Measurements from ENCODE around the gene ELK1. TPM values are rescaled to one million over a fixed set of nuclear protein-coding genes. Genes with fewer than 3 reads are reported as not detected.
"Not testable (repeated sequence)": the region's sequence is repeated elsewhere in the genome, so short reads cannot be mapped to it uniquely, and the experiment has no call there.

ELK1 gene
- total RNA-seq, 1 experiment from 2014 or later = 43.9 TPM

DNA sequence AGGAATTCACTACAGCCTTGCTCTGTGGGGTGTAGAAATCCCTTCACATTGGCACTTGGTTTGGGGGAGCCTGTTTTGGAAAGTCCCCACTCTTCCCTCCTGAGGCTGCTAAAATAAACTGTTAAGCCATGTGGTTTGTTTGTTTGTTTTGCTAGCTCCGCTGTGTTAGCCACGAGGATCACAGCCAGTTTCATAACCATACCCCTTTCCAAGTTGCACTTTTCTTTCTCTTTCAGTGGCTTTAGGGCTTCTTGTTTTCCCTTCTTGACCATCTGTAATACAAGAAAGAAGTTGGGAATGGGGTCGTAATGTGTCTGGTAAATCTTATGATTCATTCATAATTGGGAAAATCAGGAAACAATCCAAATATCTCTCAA is 33.5 kb upstream of the ELK1 start:
- Mint-ChIP-seq H3K4me1 (ENCODE audit: low read depth, unreplicated experiment) (no peaks in the 10 kb centered on the region), H3K36me3 (ENCODE audit: insufficient read depth, unreplicated experiment) (no peaks in the 10 kb centered on the region), H3K27me3 (ENCODE audit: unreplicated experiment) (peaks cover 85% of the 10 kb centered on the region), H3K27ac (ENCODE audit: unreplicated experiment) (no peak overlapping the region), H3K4me3 (ENCODE audit: low read depth, unreplicated experiment) (no peak overlapping the region), H3K9me3 (ENCODE audit: low read depth, unreplicated experiment) (no peaks in the 10 kb centered on the region)
- DNase-seq = no peak
- no TSS peak for BruUV-seq (replicated peaks)
- TF ChIP-seq, protein P1, sequence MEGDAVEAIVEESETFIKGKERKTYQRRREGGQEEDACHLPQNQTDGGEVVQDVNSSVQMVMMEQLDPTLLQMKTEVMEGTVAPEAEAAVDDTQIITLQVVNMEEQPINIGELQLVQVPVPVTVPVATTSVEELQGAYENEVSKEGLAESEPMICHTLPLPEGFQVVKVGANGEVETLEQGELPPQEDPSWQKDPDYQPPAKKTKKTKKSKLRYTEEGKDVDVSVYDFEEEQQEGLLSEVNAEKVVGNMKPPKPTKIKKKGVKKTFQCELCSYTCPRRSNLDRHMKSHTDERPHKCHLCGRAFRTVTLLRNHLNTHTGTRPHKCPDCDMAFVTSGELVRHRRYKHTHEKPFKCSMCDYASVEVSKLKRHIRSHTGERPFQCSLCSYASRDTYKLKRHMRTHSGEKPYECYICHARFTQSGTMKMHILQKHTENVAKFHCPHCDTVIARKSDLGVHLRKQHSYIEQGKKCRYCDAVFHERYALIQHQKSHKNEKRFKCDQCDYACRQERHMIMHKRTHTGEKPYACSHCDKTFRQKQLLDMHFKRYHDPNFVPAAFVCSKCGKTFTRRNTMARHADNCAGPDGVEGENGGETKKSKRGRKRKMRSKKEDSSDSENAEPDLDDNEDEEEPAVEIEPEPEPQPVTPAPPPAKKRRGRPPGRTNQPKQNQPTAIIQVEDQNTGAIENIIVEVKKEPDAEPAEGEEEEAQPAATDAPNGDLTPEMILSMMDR (IDR thresholded peaks at IDR 0.05; ENCODE audit: unreplicated experiment) = no peak
- intact Hi-C loops (cut with micrococcal nuclease; ENCODE audit: unreplicated experiment) = no loop called here
- CTCF ChIA-PET = no interaction called here

DNA sequence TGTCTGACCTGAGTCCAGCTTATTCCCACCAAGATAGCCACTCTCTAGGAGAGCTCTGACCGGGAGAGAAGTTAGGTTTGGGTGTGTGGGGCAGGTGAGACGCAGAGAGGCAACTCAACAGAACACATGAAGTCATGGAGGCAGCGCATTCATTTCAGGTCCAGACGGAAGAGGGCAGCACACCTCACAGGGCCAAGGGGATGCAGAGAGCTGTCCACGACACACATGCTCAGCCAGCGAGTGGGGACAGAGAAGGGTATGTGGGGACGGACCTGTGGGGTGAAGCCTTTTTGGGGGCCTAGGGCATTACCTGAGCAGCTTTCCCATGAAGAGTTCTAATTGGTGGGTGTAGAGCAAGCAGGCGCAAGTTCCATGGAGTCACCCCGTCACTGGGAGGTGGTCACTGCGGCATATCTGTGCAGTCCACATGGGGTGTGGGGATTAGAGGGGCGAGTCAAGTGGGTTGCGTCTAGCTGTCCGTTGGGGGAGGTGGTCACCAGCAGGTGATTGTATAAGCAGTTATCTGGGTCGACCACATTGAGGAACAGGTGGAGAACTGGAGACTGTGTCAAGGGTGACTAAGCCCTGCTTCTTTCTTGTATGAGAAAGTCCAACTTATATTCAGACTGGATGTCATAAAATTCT is 32.9 kb upstream of the ELK1 start:
- Mint-ChIP-seq H3K4me1 (ENCODE audit: low read depth, unreplicated experiment) (no peaks in the 10 kb centered on the region), H3K27ac (ENCODE audit: unreplicated experiment) (no peak overlapping the region), H3K27me3 (ENCODE audit: unreplicated experiment) (peaks cover 85% of the 10 kb centered on the region), H3K9me3 (ENCODE audit: low read depth, unreplicated experiment) (no peaks in the 10 kb centered on the region), H3K4me3 (ENCODE audit: low read depth, unreplicated experiment) (no peak overlapping the region), H3K36me3 (ENCODE audit: insufficient read depth, unreplicated experiment) (no peaks in the 10 kb centered on the region)
- TF ChIP-seq, protein P1 (IDR thresholded peaks at IDR 0.05; ENCODE audit: unreplicated experiment) = no peak
- no TSS peak for BruUV-seq (replicated peaks)
- CTCF ChIA-PET = no interaction called here
- DNase-seq = no peak
- intact Hi-C loops (cut with micrococcal nuclease; ENCODE audit: unreplicated experiment) = no loop called here

DNA sequence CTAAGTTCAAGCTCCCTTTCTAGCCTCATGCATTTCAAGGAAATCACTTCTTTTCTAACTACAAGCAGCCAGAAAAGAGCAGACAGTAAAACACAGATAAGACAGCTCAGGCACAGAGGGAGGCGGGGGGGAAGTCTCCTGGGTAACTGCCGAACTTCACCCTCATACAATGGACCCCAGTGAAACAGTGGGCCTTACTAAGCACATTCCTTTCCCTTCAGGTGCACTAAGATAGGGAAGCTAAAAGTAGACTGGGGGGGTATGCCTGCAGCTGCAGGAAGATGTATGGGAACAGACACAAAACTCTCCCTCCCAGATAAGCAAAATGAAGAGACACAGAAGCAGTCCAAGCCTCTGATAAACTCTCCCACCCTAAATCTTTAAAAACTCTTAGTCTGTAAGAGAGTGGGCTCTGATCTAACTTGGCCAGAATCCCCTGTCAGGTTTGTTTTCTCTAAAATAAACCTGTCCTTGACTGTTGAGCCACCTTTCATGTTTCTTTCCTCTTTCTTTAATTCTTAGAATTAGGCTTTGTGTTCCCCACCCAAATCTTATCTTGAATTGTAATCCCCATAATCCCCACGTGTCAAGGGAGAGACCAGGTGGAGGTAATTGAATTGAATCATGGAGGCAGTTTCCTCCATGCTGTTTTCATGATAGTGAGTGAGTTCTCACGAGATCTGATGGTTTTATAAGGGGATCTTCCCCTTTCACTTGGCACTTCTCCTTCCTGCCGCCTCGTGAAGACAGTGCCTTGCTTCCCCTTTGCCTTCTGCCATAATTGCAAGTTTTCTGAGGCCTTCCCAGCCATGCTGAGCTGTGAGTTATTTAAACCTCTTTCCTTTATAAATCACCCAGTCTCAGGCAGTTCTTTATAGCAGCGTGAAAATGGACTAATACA is 25.8 kb upstream of the ELK1 start:
- BruUV-seq (replicated peaks); CTCF ChIA-PET; H3K27ac Mint-ChIP-seq (ENCODE audit: unreplicated experiment); H3K9me3 Mint-ChIP-seq (ENCODE audit: low read depth, unreplicated experiment); intact Hi-C loops (cut with micrococcal nuclease; ENCODE audit: unreplicated experiment); H3K4me3 Mint-ChIP-seq (ENCODE audit: low read depth, unreplicated experiment); H3K36me3 Mint-ChIP-seq (ENCODE audit: insufficient read depth, unreplicated experiment); H3K4me1 Mint-ChIP-seq (ENCODE audit: low read depth, unreplicated experiment); DNase-seq: not testable (repeated sequence)
- peaks cover 44% of the 10 kb centered on the region for H3K27me3 Mint-ChIP-seq (ENCODE audit: unreplicated experiment)

DNA sequence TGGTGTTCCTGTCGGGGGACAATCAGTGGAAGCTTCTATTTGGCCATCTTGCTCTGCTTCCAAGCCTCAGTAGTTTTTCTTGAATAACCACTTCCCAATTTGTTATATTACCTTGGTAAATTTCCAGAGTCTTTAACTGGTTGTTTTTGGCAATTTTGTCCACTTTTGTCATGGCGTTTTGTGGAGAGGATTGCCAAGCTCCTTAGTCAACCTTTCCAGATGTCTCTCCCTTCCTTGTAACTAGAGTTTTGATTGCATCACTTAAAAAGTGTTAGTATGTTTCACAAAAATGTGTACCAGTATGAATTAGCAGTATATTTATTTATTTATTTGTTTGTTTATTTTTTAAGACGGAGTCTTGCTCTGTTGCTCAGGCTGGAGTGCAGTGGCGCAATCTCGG is 24.4 kb upstream of the ELK1 start:
- intact Hi-C loops (cut with micrococcal nuclease; ENCODE audit: unreplicated experiment) = no loop called here
- CTCF ChIA-PET = no interaction called here
- Mint-ChIP-seq H3K27ac (ENCODE audit: unreplicated experiment) (no peak overlapping the region), H3K9me3 (ENCODE audit: low read depth, unreplicated experiment) (no peaks in the 10 kb centered on the region), H3K36me3 (ENCODE audit: insufficient read depth, unreplicated experiment) (no peaks in the 10 kb centered on the region), H3K4me1 (ENCODE audit: low read depth, unreplicated experiment) (no peaks in the 10 kb centered on the region), H3K4me3 (ENCODE audit: low read depth, unreplicated experiment) (no peak overlapping the region), H3K27me3 (ENCODE audit: unreplicated experiment) (peaks cover 30% of the 10 kb centered on the region)
- DNase-seq = no peak
- TF ChIP-seq, protein P1 (IDR thresholded peaks at IDR 0.05; ENCODE audit: unreplicated experiment) = no peak
- BruUV-seq (replicated peaks) = no TSS peak

DNA sequence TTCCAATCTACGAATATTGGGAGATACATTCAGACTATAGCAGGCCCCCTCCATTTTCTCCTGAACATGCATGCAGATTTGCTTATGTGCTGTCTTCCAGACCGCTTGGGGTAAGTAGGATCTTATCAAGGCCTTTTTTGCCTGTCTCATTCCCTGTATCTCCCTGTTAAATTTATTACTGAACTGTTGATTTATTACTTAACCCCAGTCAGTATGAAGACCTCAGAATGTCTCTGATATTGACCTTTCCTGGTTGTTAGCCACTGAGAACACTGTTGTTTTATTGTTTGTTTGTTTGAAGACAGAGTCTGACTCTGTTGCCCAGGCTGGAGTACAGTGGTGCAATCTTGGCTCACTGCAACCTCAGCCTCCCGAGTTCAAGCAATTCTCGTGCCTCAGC is 15.4 kb upstream of the ELK1 start:
- DNase-seq; intact Hi-C loops (cut with micrococcal nuclease; ENCODE audit: unreplicated experiment); H3K4me3 Mint-ChIP-seq (ENCODE audit: low read depth, unreplicated experiment); CTCF ChIA-PET; H3K27me3 Mint-ChIP-seq (ENCODE audit: unreplicated experiment); H3K4me1 Mint-ChIP-seq (ENCODE audit: low read depth, unreplicated experiment); H3K9me3 Mint-ChIP-seq (ENCODE audit: low read depth, unreplicated experiment); H3K36me3 Mint-ChIP-seq (ENCODE audit: insufficient read depth, unreplicated experiment); H3K27ac Mint-ChIP-seq (ENCODE audit: unreplicated experiment); BruUV-seq (replicated peaks): not testable (repeated sequence)

All from Calu3 (cell line).